ENCODE data around the gene KLK2. TPM values are rescaled to one million over a fixed set of nuclear protein-coding genes. Genes with fewer than 3 reads are reported as not detected.

The KLK2 gene
- total RNA-seq, 6 experiments from 2014 or later, result not detected

DNA sequence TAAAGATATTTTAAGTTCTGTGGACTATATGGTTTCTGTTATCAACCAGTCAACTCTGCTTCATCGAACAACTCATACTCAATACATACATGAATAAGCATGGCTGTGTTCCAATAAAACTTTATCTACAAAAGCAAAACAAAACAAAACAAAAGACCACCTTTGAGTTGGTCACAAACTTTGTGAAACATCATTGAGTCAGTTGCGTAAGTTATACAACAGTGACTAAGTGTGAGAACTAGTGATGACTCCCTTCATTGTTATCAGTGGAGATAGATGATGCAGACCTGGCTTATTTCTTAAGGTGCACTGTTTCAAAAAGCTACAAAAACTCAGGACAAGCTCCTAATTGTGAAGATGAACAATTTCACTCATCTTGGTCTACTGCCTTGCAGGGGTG lies 52.5 kb downstream of the KLK2 start:
- ATAC-seq (no peak), DNase-seq (no peak)
- H3K9me3 ChIP-seq, result no peaks in the 10 kb centered on the region
- no peaks in the 10 kb centered on the region for H3K27me3 ChIP-seq
- WGBS (ENCODE audit: insufficient coverage, low coverage, low lambda C conversion rate, missing lambda C conversion rate), result 72% methylated on average over 2 of the region's 2 CpGs
- no peak overlapping the region for H3K4me3 ChIP-seq
- intact Hi-C loops (cut with DNase I), result no loop called here
- no peak for TF ChIP-seq POLR2A (IDR thresholded peaks at IDR 0.05)
- TF ChIP-seq, protein P1, sequence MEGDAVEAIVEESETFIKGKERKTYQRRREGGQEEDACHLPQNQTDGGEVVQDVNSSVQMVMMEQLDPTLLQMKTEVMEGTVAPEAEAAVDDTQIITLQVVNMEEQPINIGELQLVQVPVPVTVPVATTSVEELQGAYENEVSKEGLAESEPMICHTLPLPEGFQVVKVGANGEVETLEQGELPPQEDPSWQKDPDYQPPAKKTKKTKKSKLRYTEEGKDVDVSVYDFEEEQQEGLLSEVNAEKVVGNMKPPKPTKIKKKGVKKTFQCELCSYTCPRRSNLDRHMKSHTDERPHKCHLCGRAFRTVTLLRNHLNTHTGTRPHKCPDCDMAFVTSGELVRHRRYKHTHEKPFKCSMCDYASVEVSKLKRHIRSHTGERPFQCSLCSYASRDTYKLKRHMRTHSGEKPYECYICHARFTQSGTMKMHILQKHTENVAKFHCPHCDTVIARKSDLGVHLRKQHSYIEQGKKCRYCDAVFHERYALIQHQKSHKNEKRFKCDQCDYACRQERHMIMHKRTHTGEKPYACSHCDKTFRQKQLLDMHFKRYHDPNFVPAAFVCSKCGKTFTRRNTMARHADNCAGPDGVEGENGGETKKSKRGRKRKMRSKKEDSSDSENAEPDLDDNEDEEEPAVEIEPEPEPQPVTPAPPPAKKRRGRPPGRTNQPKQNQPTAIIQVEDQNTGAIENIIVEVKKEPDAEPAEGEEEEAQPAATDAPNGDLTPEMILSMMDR (IDR thresholded peaks at IDR 0.05), result no peak
- no peaks in the 10 kb centered on the region for H3K36me3 ChIP-seq
- no peak overlapping the region for H3K27ac ChIP-seq
- H3K4me1 ChIP-seq, result no peaks in the 10 kb centered on the region

DNA sequence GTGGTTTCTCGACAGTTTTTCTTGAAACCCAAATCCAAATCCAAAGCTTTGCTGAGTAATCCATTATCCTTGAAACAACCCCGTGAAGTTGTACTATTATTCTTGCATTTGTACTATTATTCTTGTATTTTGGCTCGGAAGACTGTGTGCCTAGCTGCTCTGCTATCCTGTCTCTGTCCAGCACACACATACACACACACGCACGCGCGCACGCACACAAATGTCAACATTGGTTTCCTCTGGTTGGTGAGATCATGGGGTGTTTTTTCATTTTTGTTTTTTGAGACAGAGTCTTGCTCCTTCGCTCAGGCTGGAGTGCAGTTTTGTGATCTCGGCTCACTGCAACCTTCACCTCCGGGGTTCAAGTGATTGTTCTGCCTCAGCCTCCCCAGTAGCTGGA lies 52.9 kb downstream of the KLK2 start:
- Histone ChIP-seq H3K27ac (no peak overlapping the region), H3K4me1 (no peaks in the 10 kb centered on the region), H3K27me3 (no peaks in the 10 kb centered on the region), H3K9me3 (no peaks in the 10 kb centered on the region), H3K36me3 (no peaks in the 10 kb centered on the region), H3K4me3 (no peak overlapping the region)
- intact Hi-C loops (cut with DNase I), result no loop called here
- 63% methylated on average over 11 of the region's 11 CpGs for WGBS (ENCODE audit: insufficient coverage, low coverage, low lambda C conversion rate, missing lambda C conversion rate)
- ATAC-seq (no peak), DNase-seq (no peak)
- no peak for TF ChIP-seq POLR2A (IDR thresholded peaks at IDR 0.05)
- TF ChIP-seq, protein P1 (IDR thresholded peaks at IDR 0.05), result no peak

DNA sequence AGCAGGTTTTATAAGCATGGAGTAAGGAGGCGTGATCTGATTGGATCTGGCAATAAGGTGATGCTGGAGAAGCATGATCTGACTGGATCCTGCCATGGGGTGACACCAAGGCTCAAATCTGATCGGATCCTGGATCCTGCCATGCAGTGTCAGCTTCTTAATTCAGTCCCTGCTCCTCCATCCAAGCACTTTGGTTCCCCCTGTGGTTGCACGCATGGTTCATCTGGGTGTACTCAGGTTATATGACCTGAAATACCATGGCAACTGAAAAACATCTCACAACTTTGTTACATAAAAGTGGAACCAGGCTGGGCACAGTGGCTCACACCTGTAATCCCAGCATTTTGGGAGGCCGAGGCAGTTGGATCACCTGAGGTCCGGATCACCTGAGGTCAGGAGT lies 55.6 kb downstream of the KLK2 start:
- H3K36me3 ChIP-seq, result no peaks in the 10 kb centered on the region
- no peak for TF ChIP-seq POLR2A (IDR thresholded peaks at IDR 0.05)
- TF ChIP-seq, protein P1 (IDR thresholded peaks at IDR 0.05), result no peak
- no peak for DNase-seq
- no peaks in the 10 kb centered on the region for H3K4me1 ChIP-seq
- intact Hi-C loops (cut with DNase I), result no loop called here
- H3K27me3 ChIP-seq, result peaks cover 0 to 4% of the 10 kb centered on the region in 2 donors
- no peak for ATAC-seq
- no peaks in the 10 kb centered on the region for H3K9me3 ChIP-seq
- 62% methylated on average over 3 of the region's 5 CpGs for WGBS (ENCODE audit: insufficient coverage, low coverage, low lambda C conversion rate, missing lambda C conversion rate)
- H3K27ac ChIP-seq, result no peak overlapping the region
- no peak overlapping the region for H3K4me3 ChIP-seq

Other genes starting within 250 kb of the KLK2 start
- gene SYT3, start 233.6 kb upstream of the KLK2 start, total RNA-seq, result not detected
- gene C19orf81, start 224.0 kb upstream of the KLK2 start, total RNA-seq, result not detected
- gene SHANK1, start 153.6 kb upstream of the KLK2 start, total RNA-seq, result under 1 TPM in 4 of 6 experiments, not detected in 2; 0.07 to 0.62 (median 0.25) TPM
- 1 to 10 TPM; 1.7 to 9.9 (median 5.0) TPM for gene CLEC11A, start 150.1 kb upstream of the KLK2 start, total RNA-seq
- gene GPR32, start 103.0 kb upstream of the KLK2 start, total RNA-seq, result not detected
- gene ACP4, start 83.0 kb upstream of the KLK2 start, total RNA-seq, result under 1 TPM in 1 of 6 experiments, not detected in 5; 0.37 TPM
- gene KLK1, start 49.7 kb upstream of the KLK2 start, total RNA-seq, result not detected
- not detected for gene KLK15, start 39.9 kb upstream of the KLK2 start, total RNA-seq
- gene KLK3, start 18.5 kb upstream of the KLK2 start, total RNA-seq, result not detected
- gene KLK4, start 38.0 kb downstream of the KLK2 start, total RNA-seq, result not detected
- not detected for gene KLK5, start 79.6 kb downstream of the KLK2 start, total RNA-seq
- not detected for gene KLK6, start 96.2 kb downstream of the KLK2 start, total RNA-seq
- gene KLK7, start 110.5 kb downstream of the KLK2 start, total RNA-seq, result not detected
- gene KLK8, start 128.2 kb downstream of the KLK2 start, total RNA-seq, result not detected
- under 1 TPM in 2 of 6 experiments, not detected in 4; 0.13 to 0.43 TPM for gene KLK10, start 146.3 kb downstream of the KLK2 start, total RNA-seq
- gene KLK11, start 153.2 kb downstream of the KLK2 start, total RNA-seq, result not detected
- gene KLK12, start 161.6 kb downstream of the KLK2 start, total RNA-seq, result not detected
- not detected for gene KLK13, start 191.7 kb downstream of the KLK2 start, total RNA-seq
- under 1 TPM in 2 of 6 experiments, not detected in 4; 0.17 to 0.18 TPM for gene KLK14, start 209.4 kb downstream of the KLK2 start, total RNA-seq
- gene CTU1, start 235.0 kb downstream of the KLK2 start, total RNA-seq, result 1 to 10 TPM; 3.3 to 6.4 (median 3.9) TPM

Measured in right lobe of liver (tissue), 6 donors.